GM18519 (cell line): ENCODE data around the gene LIG4.
"Not testable (repeated sequence)": the region's sequence is repeated elsewhere in the genome, so short reads cannot be mapped to it uniquely, and the experiment has no call there.

Experiments used
- ATAC-seq: cut with Tn5 transposase; IDR thresholded peaks from one replicate; pipeline ENCODE4 v1.9.1; 2021; ENCODE audit warnings: mild to moderate bottlenecking, moderate library complexity; ENCODE audit not compliant: unreplicated experiment, low FRiP score

LIG4 gene

DNA sequence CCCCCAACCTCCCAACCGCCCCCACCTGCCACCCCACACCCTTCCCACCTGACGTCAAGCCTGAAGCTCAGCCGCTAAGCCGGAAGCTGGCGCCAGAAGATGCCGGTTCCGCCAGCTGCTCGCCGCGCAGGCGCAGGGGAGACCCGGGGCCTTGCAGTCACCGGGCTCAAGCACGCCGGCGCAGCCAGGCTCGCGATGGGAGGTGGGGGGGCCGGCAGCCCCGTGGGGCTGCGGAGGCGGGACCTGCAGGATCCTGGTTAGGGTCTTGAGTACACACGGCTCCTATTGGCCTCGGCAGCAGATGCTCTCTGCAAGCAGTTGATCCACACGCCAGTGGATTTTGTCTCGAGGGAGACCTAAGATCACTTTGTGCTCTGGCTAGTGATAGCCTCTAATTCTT is at the start of gene LIG4:
LIG4 (minus strand) TSS at position 101 of the 400 bp plus-strand sequence. CDS start 4,268 bp downstream, outside the sequence.
- ATAC-seq: peak; percentile 66

DNA sequence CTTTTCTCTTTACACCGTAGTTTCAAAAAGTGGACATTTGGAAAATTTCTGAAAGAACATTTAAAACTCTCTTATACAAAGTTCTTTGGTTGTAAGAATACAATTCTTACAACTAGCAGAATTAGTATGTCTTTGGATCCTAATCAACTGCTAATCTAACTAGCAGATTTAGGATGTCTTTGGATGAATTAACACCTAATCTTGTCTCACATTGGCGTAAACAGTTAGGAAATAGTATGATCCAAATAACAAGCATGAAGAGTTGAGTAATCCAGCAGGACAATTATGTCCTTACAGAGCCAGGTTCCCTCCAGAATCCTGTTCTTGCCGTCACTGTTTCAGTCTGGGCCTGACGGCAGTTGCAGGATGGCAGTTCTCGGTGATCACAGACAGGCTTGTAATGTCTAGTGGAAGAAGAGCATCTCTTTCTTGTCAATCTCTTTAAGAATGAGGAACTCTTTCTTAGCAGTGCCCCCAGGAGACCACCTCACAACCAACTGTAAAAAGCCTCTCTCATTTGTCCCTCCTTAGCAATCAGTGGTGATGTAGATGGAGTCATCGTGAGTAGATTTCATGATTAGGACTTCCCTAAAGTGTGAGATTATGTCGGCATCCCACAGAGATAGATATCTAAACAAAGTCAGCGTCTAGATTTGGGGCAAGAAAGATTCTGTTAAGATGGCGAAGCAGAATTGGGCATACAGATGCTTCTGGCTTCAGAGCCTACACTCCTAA is 48.5 kb upstream of the LIG4 start:
- no peak for ATAC-seq

DNA sequence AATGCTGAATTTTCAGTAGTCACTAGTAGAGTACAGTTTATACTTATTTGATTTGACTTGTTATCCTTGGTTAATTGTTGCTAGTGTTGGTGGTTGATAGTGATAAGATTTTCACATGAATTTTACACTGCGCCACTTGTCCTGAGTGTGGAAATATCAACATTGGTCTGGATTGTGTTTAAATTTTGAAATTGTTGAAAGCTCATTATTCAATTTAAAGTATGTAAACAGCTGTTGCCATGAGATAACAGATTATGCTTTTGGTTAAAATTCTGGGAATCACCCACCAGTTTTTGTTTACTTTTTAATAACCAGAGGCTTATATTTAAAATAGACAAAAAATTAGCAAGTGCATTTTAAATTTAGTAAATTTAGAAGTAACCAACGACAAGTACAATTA is 41.9 kb upstream of the LIG4 start:
- no peak for ATAC-seq

DNA sequence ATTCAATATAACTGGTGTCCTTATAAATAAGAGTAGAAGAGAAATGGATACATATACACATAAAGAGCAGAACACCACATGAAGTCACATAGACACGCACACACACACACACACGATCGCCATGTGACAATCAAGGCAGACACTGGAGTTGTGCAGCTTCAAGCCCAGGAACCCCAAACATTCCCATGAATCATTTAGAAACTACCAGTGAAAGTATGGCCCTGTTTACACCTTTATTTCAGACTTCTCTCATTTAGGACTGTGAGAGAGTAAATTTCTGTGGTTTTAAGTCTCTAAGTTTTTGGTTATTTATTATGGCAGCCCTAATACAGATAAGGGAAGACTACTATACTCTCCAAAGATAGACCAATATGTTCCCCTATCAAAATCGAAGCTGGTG is 33.8 kb upstream of the LIG4 start:
- peak; percentile 56 for ATAC-seq

DNA sequence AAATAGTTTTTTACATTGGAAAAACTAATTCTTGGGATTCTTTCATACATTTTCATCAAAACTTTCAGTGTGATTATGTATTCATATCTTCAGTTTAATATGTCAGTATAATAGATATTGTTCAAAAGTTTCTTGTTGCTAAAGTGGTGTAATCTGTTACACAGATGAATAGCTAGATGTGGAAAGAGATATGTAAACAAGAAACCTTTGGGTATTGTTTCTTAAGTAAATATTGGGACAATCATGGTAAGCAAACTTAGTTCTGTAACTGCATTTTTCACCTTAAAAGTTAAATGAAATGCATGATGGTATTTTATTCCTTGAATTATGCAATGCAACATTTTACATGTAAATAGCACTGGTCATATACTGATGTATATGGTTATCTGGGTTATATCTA is 15.0 kb upstream of the LIG4 start:
- no peak for ATAC-seq

DNA sequence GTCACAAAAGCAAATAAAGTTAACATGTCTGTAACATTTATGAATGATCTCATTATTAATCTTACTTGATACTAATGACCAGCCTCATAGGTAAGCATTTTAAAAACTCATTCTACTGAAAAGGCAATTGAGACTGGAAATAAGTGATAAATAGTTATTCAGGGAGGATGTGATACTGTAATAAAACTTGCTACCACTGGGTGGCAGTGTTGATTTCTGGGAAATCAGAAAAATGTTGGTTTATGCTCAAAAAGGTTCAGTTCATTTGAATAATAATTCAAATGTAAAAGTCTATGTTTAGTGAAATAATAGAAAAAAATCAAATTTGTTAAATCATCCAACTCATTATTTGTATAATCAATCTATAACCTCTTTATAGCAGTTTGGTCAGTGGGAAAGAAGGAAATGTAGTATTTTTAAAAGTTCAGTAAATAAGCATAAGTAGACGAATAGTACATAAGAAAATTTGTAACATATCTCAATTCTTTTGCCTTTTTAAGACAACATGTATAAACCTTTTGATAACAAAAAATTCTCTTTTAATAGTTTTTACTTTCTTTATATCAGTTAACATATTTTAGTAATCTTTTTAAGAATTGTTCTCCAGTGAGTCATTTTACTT is 12.4 kb upstream of the LIG4 start:
- ATAC-seq: peak; percentile 34

DNA sequence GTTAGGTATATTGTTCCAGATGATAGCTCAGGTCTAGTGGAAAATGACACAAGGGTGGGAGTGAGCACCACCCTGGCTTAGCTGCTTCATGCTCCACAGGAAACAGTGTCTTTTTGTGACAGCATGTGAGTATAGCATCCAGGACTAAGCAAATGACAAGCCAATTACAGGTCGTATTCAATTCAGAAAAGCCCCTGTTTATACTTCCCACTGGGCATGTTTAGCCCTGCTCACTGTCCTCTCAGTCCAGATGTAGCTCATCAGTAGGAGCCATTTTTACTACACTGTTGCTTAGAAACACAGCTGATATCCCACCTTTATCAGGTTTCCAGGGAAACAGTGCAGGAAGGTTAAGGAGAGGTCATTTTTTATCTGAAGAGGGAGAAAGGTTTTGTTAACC is 10.8 kb upstream of the LIG4 start:
- peak; percentile 37 for ATAC-seq

DNA sequence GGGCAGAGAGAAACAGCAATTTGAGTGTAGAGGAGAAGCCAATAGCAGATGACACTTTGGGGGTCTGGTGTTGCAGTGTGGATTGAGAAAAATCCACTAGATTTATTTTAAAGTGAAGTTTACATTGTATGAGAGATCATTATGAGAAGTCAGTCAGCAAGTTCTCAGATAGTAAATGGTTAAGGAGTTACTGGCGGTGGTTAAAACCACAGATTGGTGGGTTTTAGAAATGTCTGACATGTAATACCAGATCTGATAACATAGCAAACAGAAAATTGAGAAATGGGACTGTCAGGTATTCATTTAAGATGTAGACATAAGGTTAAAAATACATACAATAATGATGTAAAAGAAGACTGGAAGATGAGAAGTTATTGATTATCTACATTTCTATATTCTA is 10.1 kb upstream of the LIG4 start:
- peak; percentile 45 for ATAC-seq

DNA sequence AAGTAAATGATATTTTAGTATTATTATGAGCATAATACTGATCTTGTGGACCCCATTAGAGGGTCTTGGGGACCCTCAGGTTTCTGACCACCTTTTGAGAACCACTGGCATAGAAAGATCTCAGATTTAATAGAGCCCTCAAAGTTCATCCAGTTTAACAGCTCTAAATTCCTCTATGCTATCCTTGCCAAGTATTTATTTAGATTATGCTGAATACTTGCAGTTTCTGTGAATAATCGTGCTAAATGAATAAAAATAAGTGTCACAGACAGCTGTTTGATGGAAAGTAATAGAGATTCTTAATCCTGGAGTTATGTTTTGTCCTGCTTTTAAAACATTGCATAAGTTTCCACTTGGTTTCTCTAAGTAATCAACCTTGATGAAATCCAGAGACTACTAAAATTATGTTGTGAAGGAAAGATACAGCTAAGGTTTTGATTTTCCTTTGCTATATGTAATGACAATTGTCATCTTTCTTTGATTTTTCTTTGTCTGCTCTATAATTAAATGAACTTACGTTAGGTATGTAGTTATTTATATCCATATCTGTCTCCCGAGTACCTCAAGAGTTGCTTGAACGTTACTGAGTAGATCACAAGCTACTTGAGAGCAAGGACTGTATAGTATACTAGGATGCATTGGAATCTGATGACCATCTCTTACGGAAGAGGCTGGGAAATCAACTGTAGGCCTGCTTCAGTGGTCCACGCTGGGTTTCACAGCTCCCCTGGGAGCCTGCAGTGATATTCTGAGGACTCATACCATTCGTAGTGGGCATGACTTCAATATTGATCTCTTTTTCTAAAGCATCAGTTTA is 8.6 kb upstream of the LIG4 start:
- ATAC-seq: no peak

DNA sequence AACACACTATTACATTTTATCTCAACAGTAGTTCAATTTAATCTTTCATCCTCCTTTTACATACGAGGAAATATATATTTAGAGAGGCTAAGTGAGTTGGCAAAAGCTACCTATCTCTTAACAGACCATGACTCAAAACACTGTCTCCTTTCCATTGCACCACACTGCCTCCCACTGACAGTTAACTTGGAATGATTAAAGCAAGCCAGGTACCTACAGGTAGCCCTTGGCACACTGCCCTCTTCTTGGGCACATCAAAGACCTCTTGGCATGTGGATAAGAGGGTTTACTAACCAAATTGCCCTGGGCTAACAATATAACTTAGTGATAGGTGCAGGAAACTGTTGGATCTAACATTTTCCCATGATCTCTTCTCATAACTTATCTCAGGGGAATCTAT is 4.7 kb upstream of the LIG4 start:
- ATAC-seq: no peak

DNA sequence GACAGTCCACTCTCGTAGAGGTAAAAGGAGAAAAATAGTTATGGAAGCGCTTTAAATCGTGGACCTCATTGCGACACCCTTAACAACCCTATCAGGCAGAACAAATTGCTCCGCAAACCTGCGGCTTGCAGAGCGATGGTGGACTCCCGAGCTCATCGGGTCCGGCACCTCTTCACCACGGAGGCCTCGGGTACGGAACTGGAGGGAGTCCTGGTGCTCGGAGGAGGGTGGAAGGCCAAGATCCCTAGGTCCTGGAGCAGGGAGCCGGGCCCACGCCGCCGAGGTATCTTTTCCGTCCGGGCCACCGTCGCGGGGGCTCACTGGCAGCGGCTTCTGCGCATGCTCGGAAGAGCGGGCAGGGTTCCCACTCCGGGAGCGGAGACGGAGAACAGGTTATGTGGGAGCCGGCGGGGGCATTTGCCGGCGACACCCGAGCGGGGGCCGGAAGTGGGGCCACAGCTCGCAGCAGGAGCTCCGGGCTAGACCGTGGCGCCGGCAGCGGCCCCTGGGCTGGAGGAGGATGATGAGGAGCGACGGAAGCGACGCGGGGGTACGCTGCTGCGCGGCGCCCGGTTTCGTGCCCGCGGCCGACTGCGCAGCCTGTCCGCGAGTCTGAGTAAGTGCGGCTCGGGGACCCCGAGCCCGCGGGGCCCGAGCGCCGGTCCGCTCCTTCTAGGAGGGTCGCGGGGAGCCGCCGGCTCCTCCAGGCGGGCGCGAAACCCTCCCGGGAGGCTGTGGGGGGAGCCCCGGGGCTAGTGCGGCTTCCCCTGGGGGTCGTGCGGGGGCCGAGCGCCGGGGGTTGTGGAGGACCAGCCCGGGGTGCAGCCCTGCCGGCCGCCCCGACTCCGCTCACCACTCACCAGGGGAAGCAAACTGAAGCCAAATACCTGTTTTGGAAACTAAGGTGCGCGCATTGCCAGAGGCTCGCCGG is 3.0 kb upstream of the LIG4 start, which contains the start of gene ABHD13:
ABHD13 (plus strand) TSS at position 349 of the 931 bp plus-strand sequence. CDS start 10,827 bp downstream, outside the sequence.
- ATAC-seq: peak; percentile 68

DNA sequence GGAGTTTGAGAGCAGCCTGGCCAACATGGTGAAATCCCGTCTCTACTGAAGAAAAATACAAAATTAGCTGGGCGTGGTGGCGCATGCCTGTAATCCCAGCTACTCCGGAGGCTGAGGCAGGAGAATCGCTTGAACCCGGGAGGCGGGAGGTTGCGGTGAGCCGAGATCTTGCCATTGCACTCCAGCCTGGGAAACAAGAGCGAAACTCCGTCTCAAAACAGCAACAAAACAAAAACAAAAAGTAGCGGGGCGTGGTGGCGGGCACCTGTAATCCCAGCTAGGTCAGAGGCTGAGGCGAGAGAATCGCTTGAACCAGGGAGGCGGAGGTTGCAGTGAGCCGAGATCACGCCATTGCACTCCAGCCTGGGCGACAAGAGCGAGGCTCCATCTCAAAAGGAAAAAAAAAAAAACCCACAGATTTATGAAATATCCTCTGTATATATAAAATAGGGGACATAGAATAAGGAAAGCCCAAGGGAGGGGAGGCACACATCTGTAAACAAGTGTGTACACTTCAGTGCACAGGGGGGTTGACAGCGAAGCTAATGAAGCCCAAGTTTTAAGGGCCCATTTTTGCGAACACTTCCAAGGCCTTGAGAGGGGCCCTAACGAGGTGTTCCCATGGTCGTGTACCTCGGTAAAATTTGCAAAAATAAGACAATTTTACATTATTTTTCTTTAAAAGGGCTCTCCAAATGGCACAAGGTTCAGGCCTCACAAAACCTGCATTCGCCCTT is 2.1 kb upstream of the LIG4 start:
- not testable (repeated sequence) for ATAC-seq

DNA sequence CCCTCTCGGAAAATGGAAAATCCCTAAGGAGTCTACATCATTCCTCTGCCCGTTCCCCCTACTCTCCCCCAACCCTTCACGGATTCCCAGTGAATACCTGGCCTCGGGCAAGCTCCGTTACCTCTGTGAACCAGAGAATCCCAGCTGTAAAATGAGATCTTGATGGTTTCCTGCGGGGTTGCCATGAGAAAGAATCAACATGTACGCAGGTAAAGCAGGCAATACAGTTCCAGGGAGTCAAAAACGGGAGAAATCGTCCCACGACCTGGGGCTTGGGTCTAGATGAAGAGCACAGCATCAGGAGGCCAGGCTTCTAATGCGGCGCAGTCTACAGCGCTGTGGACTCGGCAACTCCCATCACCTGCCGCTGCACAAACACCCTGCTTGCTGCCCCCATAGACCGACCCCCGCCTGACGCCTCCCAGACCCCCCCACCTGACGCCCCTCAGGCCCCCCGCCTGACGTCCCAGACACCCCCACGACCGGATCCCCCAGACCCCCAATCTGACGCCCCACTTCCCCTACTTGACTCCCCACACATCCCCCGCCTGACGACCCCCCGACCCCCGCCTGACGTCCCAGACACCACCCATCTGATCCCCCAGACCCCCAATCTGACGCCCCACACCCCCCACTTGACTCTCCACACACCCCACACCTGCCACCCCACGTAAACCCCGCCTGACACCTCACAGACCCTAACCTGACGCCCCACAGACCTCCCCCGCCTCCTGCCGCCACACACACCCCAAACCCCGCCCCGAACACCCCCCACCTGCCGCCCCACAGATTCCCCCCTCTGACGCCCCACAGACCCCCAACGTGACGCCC is 680 bp downstream of the LIG4 start:
- ATAC-seq: no peak

DNA sequence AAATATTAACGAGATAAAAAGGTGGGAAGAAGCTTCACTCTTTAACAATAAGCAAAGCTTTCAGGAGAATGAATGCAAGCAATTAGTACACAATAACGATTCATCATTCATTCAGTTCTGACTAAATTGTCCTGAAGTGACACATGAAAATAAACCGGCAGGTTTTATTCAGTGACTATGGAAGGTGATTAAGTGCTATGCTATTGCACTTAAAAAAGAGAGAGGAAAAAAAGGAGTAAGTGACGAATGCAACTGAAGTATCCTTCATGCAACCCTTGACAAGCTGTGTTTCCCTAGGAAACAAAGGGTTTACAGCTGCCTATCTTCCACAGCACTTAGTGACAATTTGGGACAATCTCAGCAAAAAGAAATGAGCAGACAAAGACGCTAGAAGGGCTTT is 1.4 kb downstream of the LIG4 start:
- ATAC-seq: no peak

DNA sequence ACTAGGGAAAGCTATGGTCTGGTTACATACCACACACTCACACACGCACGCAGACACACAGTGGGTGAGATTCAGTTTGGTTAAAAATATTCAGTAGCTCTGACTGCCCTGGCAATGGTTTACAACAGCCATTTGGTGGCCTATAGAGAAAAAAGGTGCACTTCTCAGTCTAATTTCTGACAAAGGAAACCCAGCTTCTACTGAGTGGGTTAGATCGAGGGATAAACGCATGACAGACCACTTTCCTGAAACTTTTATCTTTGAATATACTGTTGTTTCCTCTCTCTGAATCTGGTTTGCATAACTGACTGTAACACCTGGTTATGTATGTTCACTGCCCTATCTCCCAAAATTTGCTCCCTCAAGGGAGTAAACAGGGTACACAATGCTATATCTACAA is 2.5 kb downstream of the LIG4 start:
- peak; percentile 30 for ATAC-seq

DNA sequence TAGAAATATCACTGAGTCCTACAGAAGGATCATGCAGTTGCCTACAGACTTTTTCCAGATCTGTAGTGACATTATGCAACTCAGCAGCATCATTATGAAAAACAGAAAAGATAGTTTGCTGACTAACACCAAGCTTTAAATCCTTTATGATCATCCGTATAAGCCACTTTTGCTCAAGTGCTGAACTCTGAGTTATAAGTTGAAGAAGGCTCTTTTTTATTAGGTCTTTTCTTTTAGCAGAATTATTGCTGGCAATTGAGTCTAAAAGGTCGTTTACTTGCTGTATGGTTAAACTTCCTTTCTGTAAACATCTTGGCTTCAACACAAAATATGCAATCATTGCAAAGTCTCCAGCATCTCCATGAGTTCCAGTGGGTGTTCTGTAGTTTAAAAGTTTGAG is 4.8 kb downstream of the LIG4 start:
- no peak for ATAC-seq

DNA sequence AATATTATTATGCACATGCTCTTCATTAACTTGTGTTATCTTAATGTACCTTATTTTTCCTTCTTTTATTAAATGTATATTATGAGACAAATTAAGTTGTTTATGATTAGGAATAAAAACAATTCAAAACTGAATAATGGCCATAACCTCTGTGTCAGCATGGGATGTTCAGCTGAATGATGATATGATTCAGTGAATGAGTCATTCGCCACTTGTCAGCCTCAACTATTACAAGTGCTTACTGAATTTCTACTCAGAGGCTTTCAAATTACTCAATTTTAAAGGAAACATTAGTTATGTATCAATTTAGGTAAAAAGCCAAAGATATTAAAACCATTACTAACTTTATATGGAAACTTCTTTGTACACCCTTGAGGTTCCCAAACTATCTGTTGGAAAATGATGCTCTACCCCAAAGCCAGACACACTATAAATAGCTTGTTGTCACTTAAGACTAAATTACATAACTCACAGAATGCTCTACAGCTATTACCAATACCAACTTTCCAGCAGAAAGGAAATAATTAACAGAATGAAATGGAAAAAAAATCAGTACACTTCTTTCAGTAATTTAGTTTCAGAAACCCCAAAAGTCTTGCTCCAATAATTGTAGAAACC is 14.4 kb downstream of the LIG4 start:
- ATAC-seq: no peak

DNA sequence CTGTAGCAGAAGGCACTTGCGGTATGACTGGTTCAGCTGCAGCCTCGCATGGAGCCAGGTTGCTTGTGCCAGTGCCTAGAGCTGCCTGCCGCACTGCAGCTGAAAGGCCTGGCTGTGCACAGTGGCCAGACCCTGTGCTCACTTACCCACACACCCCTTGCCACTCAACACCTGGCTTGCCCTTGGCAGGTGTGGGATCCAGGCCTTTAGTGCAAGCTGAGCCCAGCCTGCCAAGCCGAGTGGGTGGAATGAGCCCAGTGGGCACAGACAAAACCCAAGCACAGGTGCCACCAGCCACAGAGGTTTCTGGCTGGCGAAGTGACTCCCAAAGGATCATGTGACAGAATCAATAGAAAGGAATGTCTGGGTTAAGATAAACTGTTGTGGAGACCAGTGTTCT is 19.5 kb downstream of the LIG4 start:
- ATAC-seq: no peak
